GM12878 (cell line): ENCODE measurements around the gene CHRM4. TPM values are rescaled to one million over a fixed set of nuclear protein-coding genes. Genes with fewer than 3 reads are reported as not detected.

ENCODE experiments used
- ATAC-seq: fragments of 200-7000 bp; cut with Tn5 transposase; 3 replicates; pipeline ENCODE4 v1.9.1; 2020; ENCODE audit warnings: mild to moderate bottlenecking, moderate library complexity
- BruUV-seq: library from RNA; stranded (reverse); fragments of 400-500 nt; replicated peaks from 2 replicates; lab custom pipeline; 2021; lab: Mats Ljungman, UMichigan
- CTCF ChIA-PET: fragments of 300-600 bp; sonication (Branson Sonifier 250); formaldehyde crosslinking; extraction: SDS; loops from one replicate; lab custom pipeline; 2021; ENCODE audit warnings: inconsistent platforms; lab: Yijun Ruan, JAX
- POLR2A ChIA-PET: fragments of 350-600 bp; formaldehyde crosslinking; extraction: SDS; loops from one replicate; lab custom pipeline; 2021; ENCODE audit warnings: inconsistent platforms; lab: Charles Lee
- RAD21 ChIA-PET: fragments of 300-600 bp; sonication (Branson Sonifier 250); formaldehyde crosslinking; loops from one replicate; lab custom pipeline; 2023; ENCODE audit warnings: antibody characterized with exemption; ENCODE audit not compliant: unreplicated experiment; lab: Charles Lee
- SMC1A ChIA-PET: fragments of 300-600 bp; sonication (Branson Sonifier 250); formaldehyde crosslinking; loops from one replicate; lab custom pipeline; 2023; ENCODE audit not compliant: unreplicated experiment, uncharacterized antibody; lab: Charles Lee
- DNase-seq: peaks from one replicate; pipeline ENCODE4 v3.0.0-alpha.2; 2011; ENCODE audit warnings: low read depth, low spot score
- FAIRE-seq: peaks from 3 replicates; lab custom pipeline; 2011; peaks lifted over from hg19 to GRCh38; lab: Jason Lieb, UNC
- H2AFZ ChIP-seq: 2 replicates; pipeline ENCODE4 v1.6.0; 2011; ENCODE audit warnings: low read depth, low read length, control low read depth; ENCODE audit not compliant: control insufficient read depth
- H3K27ac ChIP-seq: 2 replicates; pipeline ENCODE4 v1.5.1; 2011; ENCODE audit warnings: control low read depth; ENCODE audit not compliant: control insufficient read depth, insufficient read depth
- H3K27me3 ChIP-seq, 2 experiments: replicated peaks in 1 of 2; 2 replicates each; pipeline versions ENCODE4 v1.6.0 to v1.6.1; 2011; ENCODE audit warnings: low read length in 1 of 2; ENCODE audit not compliant: control insufficient read depth in 2 of 2, insufficient read depth in 2 of 2
- H3K36me3 ChIP-seq, 2 experiments: 2 replicates each; pipeline ENCODE4 v1.5.1; 2011; ENCODE audit warnings: low read length in 1 of 2; ENCODE audit not compliant: control insufficient read depth in 2 of 2, insufficient read depth in 2 of 2
- H3K4me1 ChIP-seq: 2 replicates; pipeline ENCODE4 v1.6.1; 2011; ENCODE audit warnings: mild to moderate bottlenecking, low read length, moderate library complexity, mixed read lengths; ENCODE audit not compliant: control insufficient read depth, insufficient read depth
- H3K4me2 ChIP-seq: 2 replicates; pipeline ENCODE4 v1.6.0; 2011; ENCODE audit warnings: control low read depth; ENCODE audit not compliant: control insufficient read depth, insufficient read depth
- H3K4me3 ChIP-seq: fragments of 200-600 bp; sonication (generic); 2 replicates; pipeline ENCODE4 v1.5.1; 2016
- H3K79me2 ChIP-seq: 2 replicates; pipeline ENCODE4 v1.6.0; 2011; ENCODE audit warnings: low read length; ENCODE audit not compliant: control insufficient read depth, insufficient read depth
- H3K9ac ChIP-seq: 2 replicates; pipeline ENCODE4 v1.8.0; 2011; ENCODE audit warnings: low read length, control low read depth, mixed read lengths; ENCODE audit not compliant: control insufficient read depth, insufficient read depth
- H3K9me3 ChIP-seq: replicated peaks from 3 replicates; pipeline ENCODE4 v1.5.1; 2011; ENCODE audit warnings: mild to moderate bottlenecking, low read length; ENCODE audit not compliant: control insufficient read depth, insufficient read depth
- H4K20me1 ChIP-seq: 2 replicates; pipeline ENCODE4 v1.6.0; 2011; ENCODE audit not compliant: control insufficient read depth, insufficient read depth
- ATF3 ChIP-seq: IDR thresholded peaks from 2 replicates; pipeline ENCODE4 v1.6.1; 2011; ENCODE audit warnings: low read depth, mild to moderate bottlenecking, low read length, moderate library complexity, borderline replicate concordance; ENCODE audit errors: extremely low read depth
- BCL11A ChIP-seq: IDR thresholded peaks from 2 replicates; pipeline ENCODE4 v1.6.1; 2011; ENCODE audit warnings: low read depth, low read length
- BHLHE40 ChIP-seq, 2 experiments: fragments of 450-650 bp in 1 of 2; IDR thresholded peaks; 2 replicates each; pipeline ENCODE4 v1.6.1; 2011 to 2017; ENCODE audit warnings: low read depth in 2 of 2, borderline replicate concordance in 1 of 2, improper control_type of control experiment in 1 of 2, low read length in 1 of 2, mild to moderate bottlenecking in 1 of 2
- CBX3 ChIP-seq: fragments of 200-600 bp; sonication (generic); IDR thresholded peaks from 2 replicates; pipeline ENCODE4 v1.6.1; 2016; ENCODE audit warnings: low read depth, borderline replicate concordance
- CBX5 ChIP-seq: sonication (generic); IDR thresholded peaks from 2 replicates; pipeline ENCODE4 v1.6.1; 2016; ENCODE audit warnings: low read depth, moderate library complexity, mild to moderate bottlenecking, inconsistent platforms
- EED ChIP-seq: sonication (generic); IDR thresholded peaks from 2 replicates; pipeline ENCODE4 v1.6.1; 2016; ENCODE audit warnings: antibody characterized with exemption, low read depth
- IKZF1 ChIP-seq: fragments of 450-650 bp; conservative IDR thresholded peaks from 2 replicates; pipeline ENCODE4 v1.6.1; 2017; ENCODE audit warnings: antibody characterized with exemption, mild to moderate bottlenecking
- MAX ChIP-seq: IDR thresholded peaks from 2 replicates; pipeline ENCODE4 v1.6.1; 2012; ENCODE audit warnings: low read depth, low read length, improper control_type of control experiment
- MEF2A ChIP-seq: IDR thresholded peaks from 2 replicates; pipeline ENCODE4 v1.6.1; 2011; ENCODE audit warnings: low read depth, mild to moderate bottlenecking, low read length, moderate library complexity; ENCODE audit not compliant: insufficient read depth
- RBBP5 ChIP-seq: fragments of 200-600 bp; sonication (generic); conservative IDR thresholded peaks from 2 replicates; pipeline ENCODE4 v1.6.1; 2016
- RELA ChIP-seq: fragments of 450-650 bp; IDR thresholded peaks from 2 replicates; pipeline ENCODE4 v1.8.0; 2014; ENCODE audit warnings: borderline replicate concordance; ENCODE audit not compliant: partially characterized antibody
- RFX5 ChIP-seq: IDR thresholded peaks from 2 replicates; pipeline ENCODE4 v1.6.1; 2011; ENCODE audit warnings: low read depth, low read length, improper control_type of control experiment
- SMAD5 ChIP-seq: IDR thresholded peaks from 2 replicates; pipeline ENCODE4 v1.6.1; 2016; ENCODE audit warnings: antibody characterized with exemption, low read depth
- ZNF274 ChIP-seq: IDR thresholded peaks from one replicate; pipeline ENCODE4 v1.8.0; 2011; ENCODE audit not compliant: insufficient read length, insufficient read depth
- ZNF384 ChIP-seq: IDR thresholded peaks from 2 replicates; pipeline ENCODE4 v1.6.1; 2012; ENCODE audit warnings: low read depth, mild to moderate bottlenecking, low read length, improper control_type of control experiment, borderline replicate concordance
- ZNF622 ChIP-seq: fragments of 450-650 bp; IDR thresholded peaks from 2 replicates; pipeline ENCODE4 v1.6.1; 2017; ENCODE audit warnings: mild to moderate bottlenecking, inconsistent platforms
- WGBS: methylation state at CpG from one replicate; pipeline ENCODE4 v1.1.6; 2016; ENCODE audit warnings: low lambda C conversion rate; ENCODE audit not compliant: insufficient replicate concordance, insufficient coverage; ENCODE audit errors: missing lambda C conversion rate; 5-methylcytosine and 5-hydroxymethylcytosine counted together
- in situ Hi-C: fragments of 300-500 bp; cut with MboI; formaldehyde crosslinking; loops from 9 replicates; pipeline ENCODE4 v1.14.3; 2018; ENCODE audit warnings: mixed read lengths
- intact Hi-C: fragments of 100-400 bp; cut with micrococcal nuclease; formaldehyde crosslinking; loops from one replicate; pipeline ENCODE4 v1.14.2; 2022; ENCODE audit not compliant: unreplicated experiment
- polyA plus RNA-seq, 11 experiments: library from polyadenylated mRNA; depleted of rRNA in 4 of 11; unstranded in 6 of 11; stranded (reverse) in 5 of 11; fragments of >200 nt; fragmentation: Nextera tagmentation in 4 of 11; fragmentation: Illumina TruSeq in 1 of 11; extraction: Ambion mirVana in 4 of 11; extraction: Trizol in 1 of 11; gene quantifications; 1 replicate in 1 of 11; 2 replicates in 10 of 11; pipeline versions ENCODE4 v1.2.1 to v1.2.3, GENCODE V29; 2011 to 2016; ENCODE audit warnings: inconsistent platforms in 2 of 11, missing spikeins in 2 of 11, low read depth in 1 of 11
- total RNA-seq, 4 experiments: library from RNA; depleted of rRNA in 3 of 4; stranded (reverse); fragments of >200 nt in 3 of 4; fragmentation: Illumina TruSeq in 1 of 4; extraction: Trizol in 1 of 4; gene quantifications; 2 replicates each; pipeline versions ENCODE4 v1.2.1 to v1.2.3, GENCODE V29; 2013 to 2021
- TF ChIP-seq, protein P1 (sequence below): fragments of 450-650 bp; IDR thresholded peaks from 2 replicates; pipeline ENCODE4 v1.6.1; 2016; ENCODE audit warnings: mild to moderate bottlenecking, moderate library complexity, borderline replicate concordance

Gene CHRM4
- total and polyA plus RNA-seq, 10 of the 15 experiments (the other 5 are each of a cell fraction or from before 2014, with no cell fraction given): 0.12 to 0.23 (median 0.13) TPM; not detected in 7

DNA sequence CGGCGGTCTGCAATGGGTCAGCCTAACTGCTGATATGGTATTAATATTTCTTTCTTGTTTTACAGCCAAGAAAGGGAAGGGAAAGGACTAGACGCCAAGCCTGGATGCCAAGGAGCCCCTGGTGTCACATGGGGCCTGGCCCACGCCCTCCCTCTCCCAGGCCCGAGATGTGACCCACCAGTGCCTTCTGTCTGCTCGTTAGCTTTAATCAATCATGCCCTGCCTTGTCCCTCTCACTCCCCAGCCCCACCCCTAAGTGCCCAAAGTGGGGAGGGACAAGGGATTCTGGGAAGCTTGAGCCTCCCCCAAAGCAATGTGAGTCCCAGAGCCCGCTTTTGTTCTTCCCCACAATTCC, 8.2 kb downstream of the CHRM4 start (continued):
- no peak for TF ChIP-seq CBX3

GRCh38 chr11:46382646-46383403, 8.8 kb downstream of the CHRM4 start:
- Histone ChIP-seq H4K20me1 (no peaks in the 10 kb centered on the region), H3K4me1 (peaks cover 8% of the 10 kb centered on the region), H3K79me2 (no peaks in the 10 kb centered on the region), H3K4me3 (no peak overlapping the region), H3K27me3 (peaks cover 7 to 17% of the 10 kb centered on the region in 2 experiments), H3K36me3 (peaks cover 0 to 3% of the 10 kb centered on the region in 2 experiments; a peak in 2 of 4 replicates), H2AFZ (no peak overlapping the region), H3K4me2 (no peak overlapping the region; the same call in none of the 2 replicates), H3K9me3 (no peaks in the 10 kb centered on the region), H3K9ac (no peak overlapping the region), H3K27ac (no peak overlapping the region)
- DNase-seq (no peak), FAIRE-seq (no peak), ATAC-seq (no peak)
- intact Hi-C loops (no loop called here), in situ Hi-C loops (no loop called here)
- ChIA-PET POLR2A (interaction anchor here (0.6 kb wide), 2 partner anchors 32 to 95 kb away, joined by 4 to 6 read pairs; no protein-coding TSS in a partner anchor), SMC1A (interaction anchor here (0.6 to 1.2 kb wide), 3 partner anchors 10 to 235 kb away, joined by 3 read pairs; partner anchors contain the start of genes ATG13 and HARBI1), CTCF (interaction anchor here (0.9 to 1.8 kb wide), 12 partner anchors 13 to 235 kb away, joined by 3 to 9 read pairs (median 4); no protein-coding TSS in a partner anchor), RAD21 (interaction anchor here (0.7 to 0.9 kb wide), 2 partner anchors 23 to 30 kb away, joined by 3 read pairs; no protein-coding TSS in a partner anchor)
- 68% methylated on average over 15 of the region's 18 CpGs for WGBS
- no TSS peak for BruUV-seq
- no peak for TF ChIP-seq BCL11A
- TF ChIP-seq IKZF1: peak; percentile 20; the same call in 1 of the 2 replicates
- no peak for TF ChIP-seq ZNF622
- no peak for TF ChIP-seq ATF3
- TF ChIP-seq ZNF274: no peak
- TF ChIP-seq SMAD5: no peak
- TF ChIP-seq, protein P1, sequence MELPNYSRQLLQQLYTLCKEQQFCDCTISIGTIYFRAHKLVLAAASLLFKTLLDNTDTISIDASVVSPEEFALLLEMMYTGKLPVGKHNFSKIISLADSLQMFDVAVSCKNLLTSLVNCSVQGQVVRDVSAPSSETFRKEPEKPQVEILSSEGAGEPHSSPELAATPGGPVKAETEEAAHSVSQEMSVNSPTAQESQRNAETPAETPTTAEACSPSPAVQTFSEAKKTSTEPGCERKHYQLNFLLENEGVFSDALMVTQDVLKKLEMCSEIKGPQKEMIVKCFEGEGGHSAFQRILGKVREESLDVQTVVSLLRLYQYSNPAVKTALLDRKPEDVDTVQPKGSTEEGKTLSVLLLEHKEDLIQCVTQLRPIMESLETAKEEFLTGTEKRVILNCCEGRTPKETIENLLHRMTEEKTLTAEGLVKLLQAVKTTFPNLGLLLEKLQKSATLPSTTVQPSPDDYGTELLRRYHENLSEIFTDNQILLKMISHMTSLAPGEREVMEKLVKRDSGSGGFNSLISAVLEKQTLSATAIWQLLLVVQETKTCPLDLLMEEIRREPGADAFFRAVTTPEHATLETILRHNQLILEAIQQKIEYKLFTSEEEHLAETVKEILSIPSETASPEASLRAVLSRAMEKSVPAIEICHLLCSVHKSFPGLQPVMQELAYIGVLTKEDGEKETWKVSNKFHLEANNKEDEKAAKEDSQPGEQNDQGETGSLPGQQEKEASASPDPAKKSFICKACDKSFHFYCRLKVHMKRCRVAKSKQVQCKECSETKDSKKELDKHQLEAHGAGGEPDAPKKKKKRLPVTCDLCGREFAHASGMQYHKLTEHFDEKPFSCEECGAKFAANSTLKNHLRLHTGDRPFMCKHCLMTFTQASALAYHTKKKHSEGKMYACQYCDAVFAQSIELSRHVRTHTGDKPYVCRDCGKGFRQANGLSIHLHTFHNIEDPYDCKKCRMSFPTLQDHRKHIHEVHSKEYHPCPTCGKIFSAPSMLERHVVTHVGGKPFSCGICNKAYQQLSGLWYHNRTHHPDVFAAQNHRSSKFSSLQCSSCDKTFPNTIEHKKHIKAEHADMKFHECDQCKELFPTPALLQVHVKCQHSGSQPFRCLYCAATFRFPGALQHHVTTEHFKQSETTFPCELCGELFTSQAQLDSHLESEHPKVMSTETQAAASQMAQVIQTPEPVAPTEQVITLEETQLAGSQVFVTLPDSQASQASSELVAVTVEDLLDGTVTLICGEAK: no peak
- no peak for TF ChIP-seq CBX5
- TF ChIP-seq ZNF384: no peak
- TF ChIP-seq EED: 0 out of 2 replicates have a peak, but pooled peaks have one; percentile 37
- no peak for TF ChIP-seq BHLHE40 (IDR thresholded peaks at IDR 0.05; ENCODE audit: borderline replicate concordance in 1 of 2, low read depth in 2 of 2, low read length in 1 of 2)
- no peak for TF ChIP-seq MAX
- no peak for TF ChIP-seq RELA
- no peak for TF ChIP-seq MEF2A
- no peak for TF ChIP-seq RFX5
- TF ChIP-seq RBBP5: no peak
